ENCODE data around the gene HOXA2.

The HOXA2 gene

GRCh38 chr7:27102581-27103442 lies at the start of gene HOXA2:
Gene HOXA2, minus strand, starts transcription at chr7:27102683. Its CDS starts 183 bp downstream, at chr7:27102500.
- H3K4me1 ChIP-seq (ENCODE audit: control insufficient read depth, low read depth, low read length) = peaks cover 13% of the 10 kb centered on the region
- peaks cover 100% of the 10 kb centered on the region for H3K27me3 ChIP-seq (ENCODE audit: control insufficient read depth, insufficient read depth, low read length)
- H3K9ac ChIP-seq (ENCODE audit: low read length) = no peak within 1 kb of the TSS
- no peaks in the 10 kb centered on the region for H3K9me3 ChIP-seq (ENCODE audit: control insufficient read depth, low read depth, low read length)
- H3K27ac ChIP-seq (ENCODE audit: low read length) = no peak within 1 kb of the TSS
- peak within 1 kb of the TSS; percentile 48 for H3K4me3 ChIP-seq (ENCODE audit: low read length)
- H3K36me3 ChIP-seq (ENCODE audit: control insufficient read depth, low read depth, low read length) = no peaks in the 10 kb centered on the region

GRCh38 chr7:27151341-27151930 lies 49.0 kb upstream of the HOXA2 start:
- no peaks in the 10 kb centered on the region for H3K36me3 ChIP-seq (ENCODE audit: control insufficient read depth, low read depth, low read length)
- H3K27ac ChIP-seq (ENCODE audit: low read length) = no peak overlapping the region
- H3K9ac ChIP-seq (ENCODE audit: low read length) = no peak overlapping the region
- peak overlapping the region; percentile 31 for H3K4me3 ChIP-seq (ENCODE audit: low read length)
- peaks cover 2% of the 10 kb centered on the region for H3K4me1 ChIP-seq (ENCODE audit: control insufficient read depth, low read depth, low read length)
- H3K9me3 ChIP-seq (ENCODE audit: control insufficient read depth, low read depth, low read length) = no peaks in the 10 kb centered on the region
- peaks cover 100% of the 10 kb centered on the region for H3K27me3 ChIP-seq (ENCODE audit: control insufficient read depth, insufficient read depth, low read length)

- Histone ChIP-seq H3K4me3 (ENCODE audit: low read length) (peak overlapping the region; percentile 31), H3K9ac (ENCODE audit: low read length) (no peak overlapping the region), H3K9me3 (ENCODE audit: control insufficient read depth, low read depth, low read length) (no peaks in the 10 kb centered on the region), H3K27ac (ENCODE audit: low read length) (no peak overlapping the region), H3K4me1 (ENCODE audit: control insufficient read depth, low read depth, low read length) (no peaks in the 10 kb centered on the region), H3K36me3 (ENCODE audit: control insufficient read depth, low read depth, low read length) (no peaks in the 10 kb centered on the region), H3K27me3 (ENCODE audit: control insufficient read depth, insufficient read depth, low read length) (peaks cover 100% of the 10 kb centered on the region)
Observed at GRCh38 chr7:27150568-27151340, 48.3 kb upstream of the HOXA2 start.

GRCh38 chr7:27149842-27150567 lies 47.5 kb upstream of the HOXA2 start:
- peaks cover 100% of the 10 kb centered on the region for H3K27me3 ChIP-seq (ENCODE audit: control insufficient read depth, insufficient read depth, low read length)
- no peaks in the 10 kb centered on the region for H3K9me3 ChIP-seq (ENCODE audit: control insufficient read depth, low read depth, low read length)
- no peaks in the 10 kb centered on the region for H3K36me3 ChIP-seq (ENCODE audit: control insufficient read depth, low read depth, low read length)
- H3K27ac ChIP-seq (ENCODE audit: low read length) = no peak overlapping the region
- no peak overlapping the region for H3K4me3 ChIP-seq (ENCODE audit: low read length)
- H3K4me1 ChIP-seq (ENCODE audit: control insufficient read depth, low read depth, low read length) = no peaks in the 10 kb centered on the region
- H3K9ac ChIP-seq (ENCODE audit: low read length) = no peak overlapping the region

GRCh38 chr7:27148756-27149641 lies 46.5 kb upstream of the HOXA2 start:
- H3K27me3 ChIP-seq (ENCODE audit: control insufficient read depth, insufficient read depth, low read length) = peaks cover 100% of the 10 kb centered on the region
- H3K27ac ChIP-seq (ENCODE audit: low read length) = no peak overlapping the region
- H3K36me3 ChIP-seq (ENCODE audit: control insufficient read depth, low read depth, low read length) = no peaks in the 10 kb centered on the region
- no peaks in the 10 kb centered on the region for H3K4me1 ChIP-seq (ENCODE audit: control insufficient read depth, low read depth, low read length)
- no peak overlapping the region for H3K4me3 ChIP-seq (ENCODE audit: low read length)
- no peaks in the 10 kb centered on the region for H3K9me3 ChIP-seq (ENCODE audit: control insufficient read depth, low read depth, low read length)
- no peak overlapping the region for H3K9ac ChIP-seq (ENCODE audit: low read length)

GRCh38 chr7:27148031-27148755 lies 45.7 kb upstream of the HOXA2 start:
- Histone ChIP-seq H3K4me1 (ENCODE audit: control insufficient read depth, low read depth, low read length) (no peaks in the 10 kb centered on the region), H3K36me3 (ENCODE audit: control insufficient read depth, low read depth, low read length) (no peaks in the 10 kb centered on the region), H3K27ac (ENCODE audit: low read length) (no peak overlapping the region), H3K27me3 (ENCODE audit: control insufficient read depth, insufficient read depth, low read length) (peaks cover 100% of the 10 kb centered on the region), H3K9me3 (ENCODE audit: control insufficient read depth, low read depth, low read length) (no peaks in the 10 kb centered on the region), H3K4me3 (ENCODE audit: low read length) (no peak overlapping the region), H3K9ac (ENCODE audit: low read length) (peak overlapping the region; percentile 5)

- no peaks in the 10 kb centered on the region for H3K9me3 ChIP-seq (ENCODE audit: control insufficient read depth, low read depth, low read length)
- H3K4me1 ChIP-seq (ENCODE audit: control insufficient read depth, low read depth, low read length) = no peaks in the 10 kb centered on the region
- peaks cover 100% of the 10 kb centered on the region for H3K27me3 ChIP-seq (ENCODE audit: control insufficient read depth, insufficient read depth, low read length)
- H3K9ac ChIP-seq (ENCODE audit: low read length) = peak within 1 kb of the TSS; percentile 5
- no peak within 1 kb of the TSS for H3K27ac ChIP-seq (ENCODE audit: low read length)
- H3K36me3 ChIP-seq (ENCODE audit: control insufficient read depth, low read depth, low read length) = no peaks in the 10 kb centered on the region
- H3K4me3 ChIP-seq (ENCODE audit: low read length) = peak within 1 kb of the TSS; percentile 4
Observed at GRCh38 chr7:27147199-27148030, 44.9 kb upstream of the HOXA2 start, which contains the start of gene HOXA6. Gene HOXA6, minus strand, starts transcription at chr7:27147774. Its CDS starts 25 bp downstream, at chr7:27147749.

GRCh38 chr7:27146491-27147198 lies 44.2 kb upstream of the HOXA2 start:
- H3K36me3 ChIP-seq (ENCODE audit: control insufficient read depth, low read depth, low read length) = no peaks in the 10 kb centered on the region
- peaks cover under 1% of the 10 kb centered on the region for H3K9me3 ChIP-seq (ENCODE audit: control insufficient read depth, low read depth, low read length)
- H3K4me3 ChIP-seq (ENCODE audit: low read length) = no peak overlapping the region
- no peak overlapping the region for H3K27ac ChIP-seq (ENCODE audit: low read length)
- H3K9ac ChIP-seq (ENCODE audit: low read length) = no peak overlapping the region
- H3K27me3 ChIP-seq (ENCODE audit: control insufficient read depth, insufficient read depth, low read length) = peaks cover 100% of the 10 kb centered on the region
- H3K4me1 ChIP-seq (ENCODE audit: control insufficient read depth, low read depth, low read length) = peaks cover 2% of the 10 kb centered on the region

GRCh38 chr7:27145914-27146412 lies 43.5 kb upstream of the HOXA2 start:
- Histone ChIP-seq H3K27ac (ENCODE audit: low read length) (no peak overlapping the region), H3K27me3 (ENCODE audit: control insufficient read depth, insufficient read depth, low read length) (peaks cover 100% of the 10 kb centered on the region), H3K9me3 (ENCODE audit: control insufficient read depth, low read depth, low read length) (peaks cover 3% of the 10 kb centered on the region), H3K9ac (ENCODE audit: low read length) (no peak overlapping the region), H3K36me3 (ENCODE audit: control insufficient read depth, low read depth, low read length) (no peaks in the 10 kb centered on the region), H3K4me3 (ENCODE audit: low read length) (no peak overlapping the region), H3K4me1 (ENCODE audit: control insufficient read depth, low read depth, low read length) (peaks cover 3% of the 10 kb centered on the region)
